Measurements from ENCODE around the gene FAM111A.

Gene FAM111A

DNA sequence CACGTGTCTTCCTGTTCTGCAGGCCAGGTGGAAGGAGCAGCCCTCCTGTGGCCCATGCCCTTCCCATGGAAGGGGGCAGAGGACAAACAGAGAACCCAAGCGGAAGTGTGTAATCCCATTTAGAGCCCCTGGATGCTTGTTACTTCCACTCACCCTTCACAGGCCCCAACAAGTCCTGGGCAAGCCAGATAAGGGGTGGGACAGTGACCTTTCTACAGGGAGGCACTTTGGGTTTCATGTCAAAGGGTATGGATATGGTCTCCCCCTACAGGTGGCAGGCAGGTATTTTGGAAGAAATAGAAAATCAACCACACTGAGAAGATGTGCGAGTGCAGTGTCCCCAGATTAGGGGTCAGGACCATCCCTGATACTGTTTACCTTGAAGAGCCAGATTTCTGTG is 58.7 kb downstream of the FAM111A start:
- DNase-seq: no peak

Data from NCI-H226 (cell line).